WTC11 (cell line): ENCODE results near the gene CPVL.

Experiments
- CREB1 ChIP-seq: sonication (generic); formaldehyde crosslinking; IDR thresholded peaks from 2 replicates; pipeline ENCODE4 v1.8.0; 2023; ENCODE audit warnings: mild to moderate bottlenecking, missing genetic modification reagents
- FOXJ3 ChIP-seq: sonication (generic); formaldehyde crosslinking; IDR thresholded peaks from 2 replicates; pipeline ENCODE4 v1.9.0; 2021; ENCODE audit warnings: missing genetic modification reagents, mild to moderate bottlenecking, borderline replicate concordance
- FOXP1 ChIP-seq: sonication (generic); formaldehyde crosslinking; IDR thresholded peaks from 2 replicates; pipeline ENCODE4 v1.8.0; 2022; ENCODE audit warnings: missing genetic modification reagents, mild to moderate bottlenecking, moderate library complexity, borderline replicate concordance

DNA sequence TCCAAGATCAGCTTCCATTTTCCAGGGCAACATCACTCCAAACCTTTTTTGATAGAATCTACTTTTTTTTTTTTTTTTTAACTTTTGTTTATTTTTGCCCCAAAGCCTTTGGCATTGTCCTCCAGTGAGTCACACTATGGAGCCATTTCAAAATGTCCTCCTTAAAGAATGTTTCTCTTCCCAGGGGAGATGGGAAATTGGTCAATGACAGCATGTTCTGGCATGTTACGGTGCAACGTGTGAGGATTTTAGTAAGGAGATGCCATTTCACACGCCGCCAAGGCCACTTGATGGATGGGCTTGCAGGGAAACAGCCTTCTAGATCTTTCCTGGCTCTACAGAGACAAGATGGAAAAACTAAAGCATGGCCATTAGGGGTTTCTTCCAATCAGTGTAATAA is 157.5 kb downstream of the CPVL start:
- no peak for TF ChIP-seq CREB1 (CRISPR knock-in tag)
- TF ChIP-seq FOXP1 (CRISPR knock-in tag), result no peak
- TF ChIP-seq FOXJ3 (CRISPR knock-in tag), result no peak
